IMR-90 (cell line): ENCODE results near the gene ALPK3. TPM values are rescaled to one million over a fixed set of nuclear protein-coding genes. Genes with fewer than 3 reads are reported as not detected.

Experiments
- ATAC-seq: fragments of 200-7000 bp; cut with Tn5 transposase; 2 replicates; pipeline ENCODE4 v1.9.1; 2020; ENCODE audit warnings: low read depth, mild to moderate bottlenecking, moderate library complexity
- BruUV-seq: library from RNA; stranded (reverse); fragments of 400-500 nt; replicated peaks from 2 replicates; lab custom pipeline; 2021; lab: Mats Ljungman, UMichigan
- CTCF ChIA-PET: fragments of 300-600 bp; formaldehyde crosslinking; extraction: SDS; loops from one replicate; lab custom pipeline; 2021; ENCODE audit warnings: antibody characterized with exemption; lab: Yijun Ruan, JAX
- POLR2A ChIA-PET: fragments of 300-600 bp; sonication (Branson Sonifier 250); formaldehyde crosslinking; loops from one replicate; lab custom pipeline; 2022; ENCODE audit warnings: antibody characterized with exemption; ENCODE audit not compliant: unreplicated experiment; lab: Charles Lee
- DNase-seq: peaks from one replicate; pipeline ENCODE4 v3.0.0; 2013
- H2AFZ ChIP-seq: replicated peaks from 2 replicates; pipeline ENCODE3; 2013; ENCODE audit warnings: low read length, mild to moderate bottlenecking; ENCODE audit not compliant: poor library complexity
- H2AK5ac ChIP-seq: 2 replicates; pipeline ENCODE4 v1.6.1; 2013; ENCODE audit warnings: low read depth, low read length, inconsistent platforms
- H2AK9ac ChIP-seq: replicated peaks from 2 replicates; pipeline ENCODE3; 2013; ENCODE audit warnings: mild to moderate bottlenecking, low read depth, low read length, moderate library complexity; ENCODE audit not compliant: poor library complexity
- H2BK120ac ChIP-seq: 2 replicates; pipeline ENCODE4 v1.6.1; 2013; ENCODE audit warnings: low read depth, low read length, inconsistent platforms
- H2BK15ac ChIP-seq: 3 replicates; pipeline ENCODE4 v1.6.1; 2013; ENCODE audit warnings: low read depth, low read length, inconsistent platforms
- H2BK20ac ChIP-seq: 2 replicates; pipeline ENCODE4 v1.6.1; 2013; ENCODE audit warnings: low read depth, mild to moderate bottlenecking, inconsistent platforms, low read length, moderate library complexity
- H2BK5ac ChIP-seq: 2 replicates; pipeline ENCODE4 v1.6.1; 2013; ENCODE audit warnings: mild to moderate bottlenecking, low read depth, low read length, inconsistent platforms; ENCODE audit not compliant: poor library complexity, severe bottlenecking
- H3K14ac ChIP-seq: replicated peaks from 2 replicates; pipeline ENCODE4 v1.6.1; 2013; ENCODE audit warnings: low read depth, low read length, inconsistent platforms
- H3K18ac ChIP-seq: 2 replicates; pipeline ENCODE4 v1.6.1; 2013; ENCODE audit warnings: low read depth, low read length, control low read depth
- H3K23ac ChIP-seq: 2 replicates; pipeline ENCODE4 v1.6.1; 2013; ENCODE audit warnings: low read depth, low read length, inconsistent platforms
- H3K27ac ChIP-seq: 2 replicates; pipeline ENCODE4 v1.5.1; 2013; ENCODE audit warnings: mild to moderate bottlenecking, control low read depth, low read length; ENCODE audit not compliant: insufficient read depth
- H3K27me3 ChIP-seq: 2 replicates; pipeline ENCODE4 v1.6.1; 2013; ENCODE audit warnings: low read length; ENCODE audit not compliant: control insufficient read depth, insufficient read depth
- H3K36me3 ChIP-seq: 2 replicates; pipeline ENCODE4 v1.6.1; 2013; ENCODE audit warnings: low read length, mixed read lengths; ENCODE audit not compliant: control insufficient read depth, insufficient read depth
- H3K4ac ChIP-seq: 2 replicates; pipeline ENCODE4 v1.6.1; 2013; ENCODE audit warnings: low read depth, low read length, inconsistent platforms
- H3K4me1 ChIP-seq: 2 replicates; pipeline ENCODE4 v1.6.1; 2013; ENCODE audit warnings: low read length, mixed read lengths; ENCODE audit not compliant: control insufficient read depth, insufficient read depth
- H3K4me2 ChIP-seq: 2 replicates; pipeline ENCODE4 v1.6.1; 2013; ENCODE audit warnings: low read depth, mild to moderate bottlenecking, control low read depth, low read length, moderate library complexity
- H3K4me3 ChIP-seq: 2 replicates; pipeline ENCODE4 v1.5.1; 2013; ENCODE audit warnings: low read depth, mild to moderate bottlenecking, control low read depth, low read length, moderate library complexity; ENCODE audit not compliant: insufficient read depth
- H3K56ac ChIP-seq: 2 replicates; pipeline ENCODE4 v1.6.1; 2013; ENCODE audit warnings: low read length, inconsistent platforms; ENCODE audit not compliant: insufficient read depth; ENCODE audit errors: extremely low read depth
- H3K79me1 ChIP-seq, 2 experiments: 2 replicates each; pipeline ENCODE4 v1.6.1; 2013; ENCODE audit warnings: low read length in 2 of 2, inconsistent platforms in 1 of 2, low read depth in 1 of 2
- H3K9ac ChIP-seq: 2 replicates; pipeline ENCODE4 v1.6.1; 2013; ENCODE audit warnings: low read depth, low read length, control low read depth
- H3K9me1 ChIP-seq: 2 replicates; pipeline ENCODE4 v1.6.1; 2013; ENCODE audit warnings: low read length, inconsistent platforms; ENCODE audit not compliant: insufficient read depth
- H3K9me3 ChIP-seq: 2 replicates; pipeline ENCODE4 v1.6.1; 2013; ENCODE audit warnings: low read length; ENCODE audit not compliant: control insufficient read depth, insufficient read depth
- H4K20me1 ChIP-seq: 2 replicates; pipeline ENCODE4 v1.6.1; 2013; ENCODE audit warnings: low read length, inconsistent platforms; ENCODE audit not compliant: insufficient read depth
- H4K5ac ChIP-seq: 2 replicates; pipeline ENCODE4 v1.6.1; 2013; ENCODE audit warnings: mild to moderate bottlenecking, low read depth, low read length, control low read depth
- H4K8ac ChIP-seq, 2 experiments: 2 replicates each; pipeline ENCODE4 v1.6.1; 2013; ENCODE audit warnings: low read depth in 2 of 2, low read length in 2 of 2, control low read depth in 1 of 2, inconsistent platforms in 1 of 2
- H4K91ac ChIP-seq: 2 replicates; pipeline ENCODE4 v1.6.1; 2013; ENCODE audit warnings: low read depth, low read length, inconsistent platforms; ENCODE audit not compliant: insufficient read depth
- BHLHE40 ChIP-seq: fragments of 150-350 bp; IDR thresholded peaks from 2 replicates; pipeline ENCODE4 v1.6.1; 2016; ENCODE audit warnings: mild to moderate bottlenecking, low read depth, low read length
- CEBPB ChIP-seq: IDR thresholded peaks from 2 replicates; pipeline ENCODE4 v1.6.1; 2012; ENCODE audit warnings: low read depth, low read length, improper control_type of control experiment
- CTCF ChIP-seq: conservative IDR thresholded peaks from 2 replicates; pipeline ENCODE4 v1.5.1; 2012; ENCODE audit warnings: mild to moderate bottlenecking, low read depth, low read length, improper control_type of control experiment
- ELK1 ChIP-seq: fragments of 150-350 bp; IDR thresholded peaks from 2 replicates; pipeline ENCODE4 v1.6.1; 2016; ENCODE audit warnings: low read depth, mild to moderate bottlenecking, low read length, moderate library complexity, borderline replicate concordance
- MAZ ChIP-seq: IDR thresholded peaks from 2 replicates; pipeline ENCODE4 v1.6.1; 2012; ENCODE audit warnings: low read depth, mild to moderate bottlenecking, low read length, improper control_type of control experiment, moderate library complexity, borderline replicate concordance
- MXI1 ChIP-seq: IDR thresholded peaks from 2 replicates; pipeline ENCODE4 v1.6.1; 2012; ENCODE audit warnings: low read depth, mild to moderate bottlenecking, low read length, moderate library complexity, borderline replicate concordance
- NFE2L2 ChIP-seq: fragments of 150-350 bp; IDR thresholded peaks from 2 replicates; pipeline ENCODE4 v1.6.1; 2016; ENCODE audit warnings: low read depth, mild to moderate bottlenecking, low read length
- POLR2A ChIP-seq: IDR thresholded peaks from 2 replicates; pipeline ENCODE4 v1.6.1; 2012; ENCODE audit warnings: mild to moderate bottlenecking, low read depth, low read length
- RCOR1 ChIP-seq: IDR thresholded peaks from 2 replicates; pipeline ENCODE4 v1.6.1; 2012; ENCODE audit warnings: mild to moderate bottlenecking, low read length, improper control_type of control experiment; ENCODE audit not compliant: insufficient replicate concordance
- RFX5 ChIP-seq: IDR thresholded peaks from 2 replicates; pipeline ENCODE4 v1.8.0; 2012; ENCODE audit warnings: low read depth, mild to moderate bottlenecking, low read length, moderate library complexity
- SMC3 ChIP-seq: fragments of 150-350 bp; IDR thresholded peaks from 2 replicates; pipeline ENCODE4 v1.6.1; 2016; ENCODE audit warnings: low read depth, mild to moderate bottlenecking, antibody characterized with exemption, low read length, moderate library complexity
- USF2 ChIP-seq: fragments of 150-350 bp; IDR thresholded peaks from 2 replicates; pipeline ENCODE4 v1.6.1; 2017; ENCODE audit warnings: mild to moderate bottlenecking, antibody characterized with exemption, low read length, low read depth
- WGBS, 2 experiments: methylation state at CpG; one replicate each; pipeline versions ENCODE4 v1.1.5 to v1.1.7; 2013; ENCODE audit warnings: missing lambda C conversion rate in 2 of 2; ENCODE audit not compliant: insufficient read length in 1 of 2; ENCODE audit errors: extremely low coverage in 2 of 2; 5-methylcytosine and 5-hydroxymethylcytosine counted together
- dilution Hi-C: fragments of 300-500 bp; cut with HindIII; formaldehyde crosslinking; loops from one replicate; pipeline ENCODE4 v1.14.3; 2018; ENCODE audit warnings: low sequenced_read_pairs; ENCODE audit not compliant: unreplicated experiment
- in situ Hi-C: fragments of 300-500 bp; cut with MboI; formaldehyde crosslinking; loops from 3 replicates; pipeline ENCODE4 v1.14.3; 2019; ENCODE audit warnings: low sequenced_read_pairs, inconsistent platforms, mixed read lengths
- intact Hi-C: fragments of 100-400 bp; cut with micrococcal nuclease; formaldehyde crosslinking; loops from 2 replicates; pipeline ENCODE4 v1.10.0; 2022
- polyA plus RNA-seq, 3 experiments: library from polyadenylated mRNA; depleted of rRNA; stranded (reverse); fragments of >200 nt; gene quantifications; 2 replicates each; pipeline ENCODE4 v1.2.3, GENCODE V29; 2012; ENCODE audit warnings: low replicate concordance in 1 of 3
- total RNA-seq: library from RNA; depleted of rRNA; stranded (reverse); fragments of >200 nt; gene quantifications from 2 replicates; pipeline ENCODE4 v1.2.3, GENCODE V29; 2012

The ALPK3 gene
- total and polyA plus RNA-seq, 2 of the 4 experiments (the other 2 are of a cell fraction) = under 0.01 to 0.26 TPM

- TF ChIP-seq RCOR1 = no peak
These were observed 11.1 kb downstream of the ALPK3 start (continued) for GRCh38 chr15:84828086-84828908.

- Histone ChIP-seq H3K23ac (no peak overlapping the region), H2AFZ (no peak overlapping the region), H4K91ac (no peak overlapping the region), H3K36me3 (no peaks in the 10 kb centered on the region), H3K18ac (no peak overlapping the region), H3K4ac (no peak overlapping the region), H3K27me3 (peaks cover 29% of the 10 kb centered on the region), H2BK20ac (no peak overlapping the region), H3K79me1 (no peaks in the 10 kb centered on the region), H3K9me1 (peaks cover 3% of the 10 kb centered on the region), H3K4me2 (no peak overlapping the region), H2BK5ac (no peak overlapping the region), H3K4me1 (peaks cover 3% of the 10 kb centered on the region; the same call in 1 of the 2 replicates), H3K14ac (no peak overlapping the region), H4K8ac (no peak overlapping the region), H3K27ac (no peak overlapping the region), H2BK120ac (no peak overlapping the region), H2AK5ac (no peak overlapping the region), H2AK9ac (no peak overlapping the region), H3K4me3 (no peak overlapping the region), H3K56ac (no peak overlapping the region), H3K9me3 (no peaks in the 10 kb centered on the region), H3K9ac (no peak overlapping the region), H4K5ac (no peak overlapping the region), H2BK15ac (no peak overlapping the region), H4K20me1 (peaks cover 3% of the 10 kb centered on the region; the same call in 1 of the 2 replicates)
- intact Hi-C loops (no loop called here), dilution Hi-C loops (no loop called here), in situ Hi-C loops (no loop called here)
- whole genome bisulfite sequencing, 2 experiments = no CpG with 5 or more reads among the region's 8 CpGs
- no TSS peak for BruUV-seq
- CTCF ChIA-PET = no interaction called here
- DNase-seq = no peak
- POLR2A ChIA-PET = no interaction called here
- ATAC-seq = no peak
- TF ChIP-seq USF2 (no peak), SMC3 (no peak), CEBPB (no peak), POLR2A (no peak), MXI1 (no peak), CTCF (no peak), RCOR1 (no peak), MAZ (no peak), NFE2L2 (no peak), BHLHE40 (no peak), ELK1 (no peak), RFX5 (no peak)
These were observed 12.3 kb downstream of the ALPK3 start for GRCh38 chr15:84829428-84829827.
